Measurements from ENCODE around the gene ADGRD1.

The ADGRD1 gene

GRCh38 chr12:131095826-131096680 lies 142.3 kb downstream of the ADGRD1 start:
- peaks cover 23% of the 10 kb centered on the region for H3K4me1 Mint-ChIP-seq (ENCODE audit: low read depth)
- intact Hi-C loops (cut with micrococcal nuclease): no loop called here
- H3K9me3 Mint-ChIP-seq: no peaks in the 10 kb centered on the region
- H3K27me3 Mint-ChIP-seq: peaks cover 20% of the 10 kb centered on the region
- H3K27ac Mint-ChIP-seq: no peak overlapping the region
- no peak overlapping the region for H3K4me3 Mint-ChIP-seq
- H3K36me3 Mint-ChIP-seq (ENCODE audit: low read depth): no peaks in the 10 kb centered on the region

- Mint-ChIP-seq H3K4me3 (no peak overlapping the region), H3K36me3 (ENCODE audit: low read depth) (no peaks in the 10 kb centered on the region), H3K9me3 (no peaks in the 10 kb centered on the region), H3K27me3 (peaks cover 19% of the 10 kb centered on the region), H3K27ac (no peak overlapping the region), H3K4me1 (ENCODE audit: low read depth) (peaks cover 22% of the 10 kb centered on the region)
- intact Hi-C loops (cut with micrococcal nuclease): no loop called here
These were observed 143.0 kb downstream of the ADGRD1 start for GRCh38 chr12:131096681-131097181.

DNA sequence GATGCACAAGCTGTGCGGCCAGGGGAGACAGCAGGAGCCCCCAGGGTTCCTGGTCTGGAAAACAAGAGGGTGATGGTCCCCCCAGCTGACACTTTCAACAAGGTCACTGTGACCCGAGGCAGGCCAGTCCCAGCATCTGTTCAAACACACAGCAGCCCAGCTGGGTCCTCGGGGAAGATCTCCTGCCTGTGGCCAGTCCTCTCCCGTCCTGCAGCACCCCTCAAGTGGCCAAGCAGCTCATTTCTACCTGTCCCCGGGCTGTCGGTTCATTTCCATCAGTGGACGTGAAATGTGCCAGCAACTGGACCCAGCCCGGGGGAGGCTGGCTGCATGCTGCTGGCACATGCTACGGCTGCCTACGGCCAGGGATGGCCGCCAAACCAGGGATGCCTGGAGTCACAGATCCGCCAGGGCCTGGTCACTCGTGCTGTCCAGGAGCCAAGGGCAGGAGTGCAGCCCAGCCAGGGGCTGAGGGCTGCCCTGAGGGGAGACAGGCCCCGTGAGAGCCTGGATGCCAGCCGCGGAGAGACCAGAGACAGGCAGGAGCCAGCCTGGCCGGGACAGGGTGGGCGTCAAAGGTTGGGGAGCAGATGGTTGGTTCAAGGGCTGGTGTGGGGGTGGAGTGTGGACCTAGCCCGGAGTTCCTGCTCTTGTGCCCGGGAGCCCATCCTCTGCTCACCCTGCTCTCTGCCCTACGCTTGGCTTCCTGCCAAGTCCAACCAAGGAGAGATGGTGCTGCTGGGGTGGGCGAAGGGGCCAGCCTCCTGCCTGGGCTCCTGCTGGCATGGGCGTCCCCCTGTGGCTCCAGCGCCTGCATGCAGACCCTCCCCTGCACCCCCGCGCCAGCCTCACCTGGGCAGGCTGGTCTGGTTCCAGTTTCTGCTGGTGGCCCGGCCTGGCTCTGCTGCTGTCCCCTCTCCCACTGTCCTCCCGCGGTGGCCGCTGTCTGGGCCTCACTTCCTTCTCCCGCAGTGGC lies 143.8 kb downstream of the ADGRD1 start:
- H3K9me3 Mint-ChIP-seq: no peaks in the 10 kb centered on the region
- H3K27ac Mint-ChIP-seq: no peak overlapping the region
- H3K4me1 Mint-ChIP-seq (ENCODE audit: low read depth): peaks cover 21% of the 10 kb centered on the region
- no peaks in the 10 kb centered on the region for H3K36me3 Mint-ChIP-seq (ENCODE audit: low read depth)
- intact Hi-C loops (cut with micrococcal nuclease): no loop called here
- no peak overlapping the region for H3K4me3 Mint-ChIP-seq
- H3K27me3 Mint-ChIP-seq: peaks cover 16% of the 10 kb centered on the region

- intact Hi-C loops (cut with micrococcal nuclease): no loop called here
- Mint-ChIP-seq H3K36me3 (ENCODE audit: low read depth) (no peaks in the 10 kb centered on the region), H3K4me1 (ENCODE audit: low read depth) (peaks cover 21% of the 10 kb centered on the region)
These were observed 144.7 kb downstream of the ADGRD1 start for GRCh38 chr12:131098178-131098981.

DNA sequence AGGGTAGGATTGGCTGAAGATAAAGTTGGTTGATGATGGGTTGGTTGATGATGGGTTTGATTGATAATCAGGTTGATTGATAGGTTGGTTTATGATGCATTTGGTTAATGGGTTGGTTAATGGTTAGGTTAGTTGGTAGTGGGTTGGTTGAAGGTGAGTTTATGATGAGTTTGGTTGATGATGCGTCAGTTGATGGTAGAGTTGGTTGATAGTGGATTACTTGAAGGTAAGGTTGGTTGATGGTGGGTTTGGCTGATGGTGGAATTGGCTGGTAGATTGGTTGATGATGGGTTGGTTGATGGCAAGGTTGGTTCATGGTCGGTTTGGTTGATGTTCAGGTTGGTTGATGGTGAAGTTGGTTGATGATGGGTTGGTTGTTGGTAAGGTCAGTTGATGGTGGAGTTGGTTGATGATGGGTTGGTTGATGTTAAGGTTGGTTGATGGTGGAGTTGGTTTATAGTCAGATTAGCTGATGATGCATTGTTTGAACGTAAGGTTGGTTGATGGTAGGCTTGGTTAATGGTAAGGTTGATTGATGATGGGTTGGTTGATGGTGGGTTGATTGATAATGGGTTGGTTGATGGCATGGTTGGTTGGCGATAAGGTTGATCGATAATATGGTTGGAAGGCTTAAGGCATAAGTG lies 146.4 kb downstream of the ADGRD1 start:
- Mint-ChIP-seq H3K4me3 (no peak overlapping the region), H3K9me3 (no peaks in the 10 kb centered on the region), H3K4me1 (ENCODE audit: low read depth) (peaks cover 28% of the 10 kb centered on the region), H3K27me3 (peaks cover 17% of the 10 kb centered on the region), H3K27ac (no peak overlapping the region), H3K36me3 (ENCODE audit: low read depth) (no peaks in the 10 kb centered on the region)
- intact Hi-C loops (cut with micrococcal nuclease): loop anchor here (5.0 kb wide), 1 partner anchor 727 kb away; the partner anchor contains the start of gene MMP17

More at GRCh38 chr12:131098178-131098981, 144.7 kb downstream of the ADGRD1 start:
- Mint-ChIP-seq H3K27me3 (peaks cover 13% of the 10 kb centered on the region), H3K27ac (no peak overlapping the region), H3K9me3 (no peaks in the 10 kb centered on the region), H3K4me3 (no peak overlapping the region)

- H3K27ac Mint-ChIP-seq: no peak overlapping the region
- H3K4me1 Mint-ChIP-seq (ENCODE audit: low read depth): peaks cover 28% of the 10 kb centered on the region
- peaks cover 17% of the 10 kb centered on the region for H3K27me3 Mint-ChIP-seq
- intact Hi-C loops (cut with micrococcal nuclease): loop anchor here (5.0 kb wide), 1 partner anchor 726 kb away; the partner anchor contains the start of gene MMP17
- H3K4me3 Mint-ChIP-seq: no peak overlapping the region
- no peaks in the 10 kb centered on the region for H3K36me3 Mint-ChIP-seq (ENCODE audit: low read depth)
- H3K9me3 Mint-ChIP-seq: no peaks in the 10 kb centered on the region
These were observed 147.3 kb downstream of the ADGRD1 start for GRCh38 chr12:131101006-131101405.

DNA sequence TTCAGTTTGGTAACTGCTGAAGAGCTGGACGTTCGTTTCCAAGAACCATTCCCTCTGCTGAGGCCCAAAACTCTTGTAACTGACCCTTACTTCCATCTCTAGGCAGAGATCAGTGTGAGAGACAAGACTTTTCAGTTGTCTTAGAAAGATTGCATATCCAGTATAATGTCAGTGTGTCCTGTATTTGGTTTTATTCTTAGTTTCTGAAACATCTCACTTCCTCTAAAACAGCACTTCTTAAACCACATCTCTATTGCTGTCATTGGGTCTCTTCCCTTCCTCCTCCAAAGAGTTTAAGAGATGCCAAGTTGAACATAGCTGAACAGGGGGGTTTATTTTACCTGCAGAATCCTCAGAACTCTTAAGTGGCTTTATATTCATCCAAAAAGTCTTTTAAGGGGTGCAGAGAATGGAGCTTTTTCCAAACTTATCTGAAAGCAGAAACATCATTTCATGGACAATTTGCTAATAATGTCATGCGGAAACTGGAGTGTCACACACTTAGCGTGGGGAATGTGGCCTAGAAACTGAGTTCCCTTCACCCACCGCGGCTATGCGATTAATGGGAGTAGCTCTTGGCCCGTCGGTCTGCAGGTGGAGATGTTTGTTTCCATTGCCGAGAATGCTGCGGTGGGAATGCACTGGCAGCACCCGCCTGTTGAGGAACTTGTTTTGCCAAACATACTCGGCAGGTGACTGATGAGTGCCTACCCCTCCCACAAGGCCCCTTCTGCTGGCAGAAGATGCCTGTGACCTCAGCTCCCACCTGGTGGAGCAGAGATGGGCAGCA lies 148.2 kb downstream of the ADGRD1 start:
- Mint-ChIP-seq H3K27ac (no peak overlapping the region), H3K4me1 (ENCODE audit: low read depth) (peaks cover 28% of the 10 kb centered on the region), H3K27me3 (peaks cover 23% of the 10 kb centered on the region), H3K4me3 (no peak overlapping the region), H3K36me3 (ENCODE audit: low read depth) (no peaks in the 10 kb centered on the region), H3K9me3 (no peaks in the 10 kb centered on the region)
- intact Hi-C loops (cut with micrococcal nuclease): loop anchor here (5.0 kb wide), 1 partner anchor 725 kb away; the partner anchor contains the start of gene MMP17

DNA sequence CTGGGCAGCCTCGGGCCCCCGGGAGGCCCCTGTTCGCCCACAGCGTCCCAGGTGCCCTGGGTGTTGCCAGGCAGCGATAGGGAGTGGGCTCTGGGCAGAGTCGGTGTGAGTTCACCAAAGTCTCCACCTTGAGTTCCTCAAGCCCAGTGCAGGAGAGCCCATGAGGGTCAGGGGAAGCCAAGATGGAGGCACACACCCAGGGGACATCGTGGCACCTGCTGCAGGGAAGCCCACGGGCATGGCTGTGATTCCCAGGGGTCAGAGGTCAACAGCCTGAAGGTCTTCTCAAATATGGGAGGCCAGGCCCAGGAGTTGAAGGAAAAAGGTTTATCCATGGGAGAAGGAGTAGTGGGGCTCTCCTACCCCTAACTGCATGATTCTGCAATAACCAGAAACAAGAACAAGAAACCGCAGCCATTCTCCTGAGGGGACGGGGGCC lies 148.8 kb downstream of the ADGRD1 start:
- peaks cover 28% of the 10 kb centered on the region for H3K4me1 Mint-ChIP-seq (ENCODE audit: low read depth)
- intact Hi-C loops (cut with micrococcal nuclease): loop anchor here (5.0 kb wide), 1 partner anchor 725 kb away; the partner anchor contains the start of gene MMP17
- H3K4me3 Mint-ChIP-seq: no peak overlapping the region
- peaks cover 21% of the 10 kb centered on the region for H3K27me3 Mint-ChIP-seq
- no peaks in the 10 kb centered on the region for H3K9me3 Mint-ChIP-seq
- H3K36me3 Mint-ChIP-seq (ENCODE audit: low read depth): no peaks in the 10 kb centered on the region
- no peak overlapping the region for H3K27ac Mint-ChIP-seq

DNA sequence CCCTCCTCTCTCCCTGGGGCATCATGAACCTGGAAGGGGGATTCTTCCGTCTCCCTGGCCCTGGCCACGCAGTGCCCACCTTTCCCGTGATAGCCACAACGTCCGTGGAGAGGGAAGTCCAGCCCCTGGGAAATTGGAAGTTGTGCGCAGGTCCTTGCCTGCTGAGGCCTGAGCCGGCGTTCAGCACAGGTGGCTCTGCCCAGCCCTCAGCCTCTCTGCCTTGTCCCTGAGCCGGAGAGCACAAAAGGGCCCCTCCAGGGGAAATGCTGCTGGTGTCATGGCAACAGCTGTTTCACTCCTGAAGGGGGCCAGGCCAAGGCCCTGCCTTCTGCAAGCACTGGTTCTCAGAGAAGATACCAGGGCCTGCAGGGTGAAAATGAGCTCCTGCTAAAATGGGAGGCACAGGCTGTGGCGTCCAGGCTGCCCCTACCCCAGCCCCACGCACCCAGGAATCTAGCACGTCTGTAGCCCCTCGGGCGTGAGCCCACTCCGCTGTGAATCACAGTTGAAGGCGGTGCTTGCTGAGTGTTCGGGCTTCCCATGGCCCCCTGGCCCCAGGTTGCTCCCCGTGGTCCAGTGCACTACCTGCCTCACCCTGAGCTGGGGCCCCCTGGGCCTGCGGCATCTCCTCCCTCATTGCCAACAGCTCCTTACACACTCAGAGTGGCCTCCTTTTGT lies 149.4 kb downstream of the ADGRD1 start:
- Mint-ChIP-seq H3K27ac (no peak overlapping the region), H3K9me3 (no peaks in the 10 kb centered on the region)

DNA sequence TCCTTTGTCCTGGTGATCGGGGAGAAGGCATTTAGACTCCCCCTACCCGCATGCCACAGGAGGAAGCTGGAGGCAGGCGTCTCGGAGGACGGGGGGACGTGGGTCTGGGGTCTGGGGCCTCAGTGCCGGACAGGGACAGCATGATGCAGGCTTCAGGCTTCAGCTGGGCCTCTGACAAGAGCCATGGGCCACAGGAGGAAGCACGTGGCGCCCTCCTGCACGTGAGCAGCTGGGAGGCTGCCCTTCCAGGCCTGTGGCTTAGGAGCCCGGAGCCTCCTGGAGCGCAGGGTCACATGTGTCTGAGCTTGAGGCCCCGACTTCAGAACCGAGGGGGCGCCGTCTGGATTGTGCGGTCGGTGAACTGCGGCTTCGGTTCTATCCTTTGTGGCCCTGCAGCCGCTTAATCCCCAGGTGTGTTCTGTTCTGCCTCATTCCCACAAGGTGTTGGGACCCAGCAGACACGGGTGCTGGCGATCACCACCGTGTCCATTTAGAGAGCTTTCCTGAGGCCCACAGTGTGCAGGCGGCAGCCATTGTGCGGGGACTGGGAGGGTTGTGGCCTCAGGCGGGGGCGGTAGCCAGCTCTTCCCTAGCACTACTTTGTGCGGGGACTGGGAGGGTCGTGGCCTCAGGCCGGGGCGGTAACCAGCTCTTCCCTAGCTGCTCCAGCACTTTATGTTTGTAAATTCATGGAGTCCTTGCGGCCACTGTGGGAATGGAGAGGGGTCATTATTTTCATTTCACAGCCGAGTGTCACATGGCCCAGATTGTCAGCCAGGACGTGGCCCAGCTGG lies 150.2 kb downstream of the ADGRD1 start:
- intact Hi-C loops (cut with micrococcal nuclease): loop anchor here (1.0 to 5.0 kb wide), 3 partner anchors 28 to 723 kb away; partner anchors contain the start of gene MMP17
- Mint-ChIP-seq H3K4me3 (no peak overlapping the region), H3K27ac (no peak overlapping the region), H3K36me3 (ENCODE audit: low read depth) (no peaks in the 10 kb centered on the region), H3K4me1 (ENCODE audit: low read depth) (peaks cover 28% of the 10 kb centered on the region), H3K27me3 (peaks cover 22% of the 10 kb centered on the region), H3K9me3 (no peaks in the 10 kb centered on the region)

More for the DNA sequence above, 149.4 kb downstream of the ADGRD1 start:
- H3K27me3 Mint-ChIP-seq: peaks cover 22% of the 10 kb centered on the region
- no peaks in the 10 kb centered on the region for H3K36me3 Mint-ChIP-seq (ENCODE audit: low read depth)
- intact Hi-C loops (cut with micrococcal nuclease): loop anchor here (5.0 kb wide), 1 partner anchor 724 kb away; the partner anchor contains the start of gene MMP17
- H3K4me3 Mint-ChIP-seq: no peak overlapping the region
- peaks cover 28% of the 10 kb centered on the region for H3K4me1 Mint-ChIP-seq (ENCODE audit: low read depth)

All from dendritic cell treated with granulocyte-macrophage colony-stimulating factor and Interleukin-4, amounts not matched to agents 40 ng/mL and 50 ng/mL, for 4 days (primary cell).